Activated CD4-positive, CD25-positive, alpha-beta regulatory T cell treated with anti-CD3 and anti-CD28 coated beads, Interleukin-2, amount 50 U/mL, for 24 hours (primary cell): ENCODE measurements around the gene ADAMTSL4.

Source experiments
- ATAC-seq, 2 donors: fragments of 150-1000 bp; cut with Tn5 transposase; one replicate each; pipeline ENCODE4 v1.10.0; 2021; ENCODE audit warnings: mild to moderate bottlenecking in 1 of 2, moderate library complexity in 1 of 2

Gene ADAMTSL4

DNA sequence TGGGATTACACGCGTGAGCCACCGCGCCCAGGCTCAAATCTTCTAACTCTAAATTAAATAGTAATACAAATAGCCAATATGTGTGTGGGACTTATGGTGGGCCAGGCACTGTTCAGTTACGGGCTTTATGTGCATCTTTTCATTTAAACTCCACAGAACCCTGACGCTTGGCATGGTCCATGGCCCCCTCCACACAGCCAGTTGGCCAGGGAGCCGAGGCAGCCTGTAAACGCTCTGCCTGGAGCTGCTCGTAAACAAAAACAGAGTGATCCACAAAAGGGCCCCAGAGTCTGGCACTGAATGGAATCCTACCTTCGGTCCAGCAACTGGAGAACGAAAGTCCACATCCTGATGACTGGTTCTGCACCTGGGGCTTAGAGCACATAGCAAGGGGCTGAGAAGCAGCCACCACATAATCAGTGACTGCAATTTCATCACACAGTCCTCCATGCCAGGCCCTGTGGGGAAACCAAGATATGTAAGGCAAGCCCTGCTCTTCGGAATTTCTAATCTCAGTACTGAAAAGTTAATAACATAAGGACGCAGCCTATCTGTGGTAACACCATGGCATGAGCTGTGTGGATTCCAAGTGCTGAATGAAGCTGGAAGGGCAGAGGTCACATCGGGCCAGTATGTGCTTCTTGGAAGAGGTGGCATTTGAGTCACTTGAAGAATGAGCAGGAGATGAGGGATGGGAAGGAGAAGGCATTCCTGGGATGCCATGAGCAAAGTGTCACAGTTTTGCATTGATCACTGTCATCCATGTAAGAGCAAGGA is 13.5 kb upstream of the ADAMTSL4 start:
- no peak for ATAC-seq

DNA sequence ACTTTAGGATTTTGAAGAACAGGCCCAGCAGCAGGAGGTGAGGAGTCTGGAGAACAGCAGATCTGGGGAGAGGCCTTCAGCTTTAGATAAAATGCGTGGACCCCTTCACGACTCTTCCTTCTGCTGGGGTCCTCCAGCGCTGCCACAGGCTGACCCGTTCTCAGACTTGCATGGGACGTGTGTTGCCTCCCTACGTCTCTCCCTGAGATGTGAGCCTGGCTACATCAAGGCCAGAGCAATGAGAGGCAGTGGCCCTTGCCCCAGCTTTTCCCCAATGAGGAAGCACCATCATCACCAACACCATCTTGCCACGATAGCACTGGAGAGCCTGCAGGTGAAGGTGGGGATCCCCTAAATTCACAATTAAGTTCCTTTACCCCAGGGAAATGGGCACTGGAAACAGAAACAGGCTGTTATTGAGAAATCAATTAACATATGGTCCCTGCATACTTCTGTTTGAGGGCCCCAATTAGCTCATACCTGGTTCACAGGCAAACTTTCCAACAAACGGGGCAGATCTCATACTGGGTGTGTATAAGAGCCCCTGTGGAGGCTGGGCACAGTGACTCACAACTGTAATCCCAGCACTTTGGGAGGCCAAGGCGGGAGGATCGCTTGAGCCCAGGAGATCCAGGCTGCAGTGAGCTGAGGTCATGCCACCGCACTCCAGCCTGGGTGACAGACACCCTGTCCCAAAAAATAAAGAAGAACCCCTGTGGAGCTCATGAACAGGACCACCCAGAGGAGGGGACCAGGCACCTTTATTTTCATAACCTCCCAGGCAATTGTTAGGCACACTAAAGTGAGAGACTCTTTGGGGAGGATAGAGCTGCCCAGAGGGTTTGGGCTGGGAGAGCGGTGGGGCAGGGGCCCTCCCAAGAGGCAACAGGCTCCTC is 12.1 kb upstream of the ADAMTSL4 start:
- no peak for ATAC-seq

DNA sequence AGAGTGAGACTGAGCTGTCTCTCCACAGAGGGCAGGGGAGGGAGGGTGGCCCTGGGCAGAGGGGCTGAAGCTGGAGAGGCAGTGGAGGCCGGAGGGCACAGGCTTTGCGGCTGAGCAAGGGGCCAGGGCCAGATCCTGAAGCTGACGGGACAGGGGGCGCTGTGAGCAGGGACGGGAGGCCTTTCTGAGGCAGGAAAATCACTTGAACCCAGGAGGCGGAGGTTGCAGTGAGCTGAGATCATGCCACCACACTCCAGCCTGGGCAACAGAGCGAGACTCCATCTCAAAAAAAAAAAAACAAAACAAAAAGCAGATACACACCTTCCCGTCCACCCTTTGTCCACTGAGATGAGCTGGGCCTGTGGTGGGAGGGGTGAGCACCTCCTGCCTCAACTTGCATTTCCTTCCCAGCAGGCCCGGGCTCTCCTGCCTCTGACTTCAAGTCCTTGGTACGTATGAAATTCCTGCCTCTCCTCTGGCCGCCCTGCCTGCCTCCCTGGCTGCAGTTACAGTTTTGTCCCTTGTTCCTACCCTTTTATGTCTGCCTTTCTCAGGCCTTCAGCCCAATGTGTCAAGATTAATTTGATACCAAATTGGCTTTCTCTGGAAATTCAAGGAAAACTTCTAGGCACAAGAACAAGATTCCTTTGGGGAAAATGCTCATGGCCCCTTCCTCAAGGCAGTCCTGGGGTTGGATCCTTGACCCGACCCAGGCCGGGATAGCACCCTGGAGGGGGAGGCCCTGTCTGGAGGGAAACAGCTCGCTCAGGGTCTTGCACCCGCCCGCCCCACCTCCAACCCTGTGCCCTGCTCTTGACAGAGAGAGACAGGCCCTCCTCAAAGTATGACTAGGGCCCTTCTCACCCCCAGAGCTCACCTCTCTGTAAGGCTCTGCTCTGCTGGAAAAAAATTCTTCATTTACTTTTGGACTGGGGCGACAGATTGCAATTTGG is 11.2 kb upstream of the ADAMTSL4 start:
- no peak for ATAC-seq

DNA sequence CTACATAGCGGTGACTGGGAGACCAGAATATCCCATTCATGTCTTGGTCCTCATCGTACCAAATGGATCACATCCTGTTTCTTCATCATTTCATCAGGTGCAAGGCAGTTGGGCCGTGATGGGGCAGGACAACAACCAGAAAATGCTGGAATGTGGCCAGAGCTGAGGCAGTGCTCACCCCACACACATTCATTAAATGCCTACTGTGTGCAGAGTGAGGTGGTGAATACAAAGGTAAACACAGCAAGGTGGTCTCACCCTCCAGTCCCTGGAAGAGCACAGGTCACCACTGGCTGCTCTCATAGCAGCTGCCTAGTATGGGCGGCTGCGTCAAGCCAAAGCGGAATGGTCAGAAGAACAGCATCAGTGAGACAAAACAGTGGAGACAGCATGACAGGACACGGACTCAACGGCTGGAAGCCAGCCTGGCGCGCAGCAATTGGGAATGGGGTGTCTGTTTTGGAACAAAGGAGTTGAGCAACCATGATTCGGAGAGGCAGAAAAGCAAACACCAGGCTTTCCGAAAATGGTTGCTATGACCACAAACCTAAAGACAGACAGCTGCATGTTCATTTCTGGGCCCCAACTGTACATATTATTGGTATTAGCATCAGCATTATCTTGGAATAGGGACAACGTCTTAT is 5.6 kb upstream of the ADAMTSL4 start:
- ATAC-seq = no peak

DNA sequence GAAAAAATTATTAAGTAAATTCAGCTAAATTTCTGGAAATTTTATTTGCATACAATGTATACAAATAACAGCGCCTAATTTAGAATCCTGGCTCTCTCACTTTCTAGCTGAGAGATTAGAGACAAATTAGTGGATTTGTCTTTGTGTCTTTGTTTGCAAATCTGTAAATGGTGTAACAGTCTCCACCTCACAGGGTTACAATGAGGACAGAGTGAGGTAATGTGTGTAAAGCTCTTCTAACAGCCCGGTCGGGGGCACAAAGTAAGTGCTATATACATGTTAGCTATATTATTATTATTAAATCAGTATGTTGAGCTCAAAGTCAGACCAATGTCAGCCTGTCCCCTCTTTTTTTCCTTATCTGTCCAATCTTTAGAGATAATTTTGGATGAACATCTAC is 5.0 kb upstream of the ADAMTSL4 start:
- no peak for ATAC-seq

DNA sequence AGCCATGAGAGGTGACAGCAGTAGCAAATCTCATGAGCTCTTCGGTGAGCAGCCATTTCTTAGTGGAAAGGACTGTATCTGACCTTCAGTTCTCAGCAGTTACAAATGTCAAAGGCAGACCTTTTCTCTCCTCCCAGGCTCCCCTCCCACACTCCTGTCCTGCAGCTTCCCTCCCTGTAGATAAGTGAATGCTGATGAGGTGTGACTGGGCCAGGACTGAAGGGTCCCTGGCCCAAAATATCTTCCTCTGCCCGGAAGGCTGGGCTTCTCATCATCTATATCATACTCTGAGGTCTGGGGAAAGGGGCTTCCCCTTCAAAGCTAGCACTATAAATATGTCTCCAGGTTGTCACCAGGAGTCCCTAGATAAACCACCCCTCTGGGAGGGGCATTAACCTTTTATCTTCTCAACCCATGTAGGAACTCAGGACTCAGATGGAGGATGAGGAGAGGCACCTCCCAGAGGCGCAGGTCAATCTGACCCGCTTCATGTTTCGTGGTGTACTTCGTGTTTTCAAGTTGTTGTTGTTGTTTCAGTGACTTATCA is 3.6 kb upstream of the ADAMTSL4 start:
- no peak for ATAC-seq

DNA sequence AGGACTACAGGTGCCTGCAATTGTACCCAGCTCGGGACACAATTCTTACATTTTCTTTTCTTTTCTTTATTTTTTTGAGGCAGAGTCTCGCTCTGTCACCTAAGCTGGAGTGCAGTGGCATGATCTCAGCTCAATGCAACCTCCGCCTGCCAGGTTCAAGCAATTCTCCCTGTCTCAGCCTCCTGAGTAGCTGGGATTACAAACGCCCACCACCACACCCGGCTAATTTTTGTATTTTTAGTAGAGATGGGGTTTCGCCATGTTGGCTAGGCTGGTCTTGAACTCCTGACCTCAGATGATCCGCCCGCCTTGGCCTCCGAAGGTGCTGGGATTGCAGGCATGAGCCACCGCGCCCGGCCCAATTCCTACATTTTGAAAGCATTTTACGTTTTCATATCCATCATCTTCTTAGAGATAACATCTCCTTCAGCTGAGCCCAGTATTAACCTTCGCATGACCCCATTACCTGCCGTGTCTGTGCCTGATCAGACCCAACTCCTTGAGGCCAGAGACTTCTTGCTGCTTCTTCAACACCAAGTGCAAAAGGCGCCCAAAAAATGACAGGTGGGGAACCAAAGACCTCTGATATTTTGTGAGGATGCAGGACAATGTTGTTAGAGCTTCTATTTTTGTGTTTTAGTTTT is 2.8 kb upstream of the ADAMTSL4 start:
- ATAC-seq = no peak

DNA sequence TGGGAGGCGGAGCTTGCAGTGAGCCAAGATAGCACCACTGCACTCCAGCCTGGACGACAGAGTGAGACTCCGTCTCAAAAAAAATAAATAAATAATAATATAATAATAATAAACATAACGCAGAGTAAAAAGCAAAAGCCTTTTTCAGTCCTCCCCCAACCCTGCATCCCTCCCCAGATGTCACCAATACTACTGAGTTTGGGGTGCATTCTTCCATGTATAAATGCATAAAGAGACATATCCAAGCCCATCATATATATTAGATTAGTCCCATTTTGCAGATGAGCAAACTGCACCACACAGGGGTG is 930 bp upstream of the ADAMTSL4 start:
- ATAC-seq = no peak

DNA sequence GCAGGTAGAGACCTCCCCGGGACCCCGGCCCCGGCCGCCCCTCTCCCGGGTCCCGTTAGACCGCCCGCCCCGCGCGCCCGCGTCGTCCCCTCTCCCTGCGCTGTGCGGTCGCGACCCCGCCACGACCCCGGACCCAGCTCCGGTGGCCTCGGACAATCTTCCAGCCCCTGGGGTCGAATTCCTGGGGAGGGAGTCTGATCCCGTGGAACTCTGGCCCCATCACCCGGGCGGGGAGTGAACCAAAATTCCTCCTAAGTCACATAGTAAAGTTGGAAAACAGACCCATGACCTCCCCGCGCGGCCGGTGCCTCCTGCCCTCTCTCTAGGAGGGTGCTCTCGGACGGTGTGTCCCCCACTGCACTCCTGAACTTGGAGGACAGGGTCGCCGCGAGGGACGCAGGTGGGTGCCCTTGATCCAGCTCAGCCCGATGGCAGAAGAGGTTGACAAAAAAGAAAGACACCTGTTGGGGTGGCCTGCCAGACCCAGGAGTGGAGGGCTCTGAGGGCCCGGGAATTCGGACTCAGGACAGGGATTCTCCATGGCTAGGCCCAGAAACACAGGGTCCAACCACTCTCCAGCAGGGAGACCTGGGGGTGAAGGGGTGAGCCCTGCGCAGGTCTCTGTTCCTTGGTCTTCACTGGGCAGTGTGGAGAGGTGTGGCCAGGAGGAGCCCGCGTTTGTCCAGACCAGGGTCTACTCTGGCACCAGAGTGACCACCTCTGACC is 451 bp downstream of the ADAMTSL4 start:
- ATAC-seq = no peak

DNA sequence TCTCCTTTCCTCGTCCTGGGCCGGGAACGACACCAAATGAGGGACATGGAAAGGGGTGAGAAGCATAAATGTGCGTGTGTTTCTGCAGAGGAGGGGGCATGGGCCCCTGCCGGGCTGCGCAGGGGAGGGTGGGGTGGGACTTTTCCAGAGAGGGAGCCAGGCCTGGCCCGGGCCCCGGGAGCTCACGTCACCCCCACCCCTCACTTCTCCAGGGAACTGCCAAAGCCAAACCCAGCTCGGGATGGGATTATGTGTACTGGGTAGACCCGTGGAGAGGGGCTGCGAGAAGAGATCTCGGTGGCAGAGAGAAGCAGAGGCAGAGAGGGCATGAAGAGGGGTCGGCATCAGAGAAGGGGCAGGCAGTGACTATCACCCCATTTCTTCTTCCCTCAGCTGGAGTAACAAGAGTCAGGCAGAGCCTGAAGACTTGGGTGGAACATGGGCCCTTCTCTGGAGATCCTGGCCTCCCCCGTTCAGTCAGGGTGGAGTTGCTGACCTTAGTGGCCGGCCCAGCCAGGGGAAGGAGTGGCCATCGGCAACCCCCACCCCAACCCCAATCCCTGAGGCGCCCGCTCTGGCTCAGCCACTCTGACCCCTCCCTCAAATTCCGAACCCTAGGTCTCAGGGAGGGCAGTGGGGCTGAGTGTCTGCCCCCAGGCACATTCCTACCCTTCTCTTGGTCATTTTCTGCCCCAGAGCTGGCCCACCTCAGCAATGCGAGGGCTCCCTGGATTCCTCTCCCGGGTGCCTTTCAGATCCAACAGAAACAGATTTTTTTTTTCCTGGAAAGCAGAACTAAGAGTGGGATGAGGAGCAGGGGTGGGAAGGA is 1.2 kb downstream of the ADAMTSL4 start:
- ATAC-seq = no peak

DNA sequence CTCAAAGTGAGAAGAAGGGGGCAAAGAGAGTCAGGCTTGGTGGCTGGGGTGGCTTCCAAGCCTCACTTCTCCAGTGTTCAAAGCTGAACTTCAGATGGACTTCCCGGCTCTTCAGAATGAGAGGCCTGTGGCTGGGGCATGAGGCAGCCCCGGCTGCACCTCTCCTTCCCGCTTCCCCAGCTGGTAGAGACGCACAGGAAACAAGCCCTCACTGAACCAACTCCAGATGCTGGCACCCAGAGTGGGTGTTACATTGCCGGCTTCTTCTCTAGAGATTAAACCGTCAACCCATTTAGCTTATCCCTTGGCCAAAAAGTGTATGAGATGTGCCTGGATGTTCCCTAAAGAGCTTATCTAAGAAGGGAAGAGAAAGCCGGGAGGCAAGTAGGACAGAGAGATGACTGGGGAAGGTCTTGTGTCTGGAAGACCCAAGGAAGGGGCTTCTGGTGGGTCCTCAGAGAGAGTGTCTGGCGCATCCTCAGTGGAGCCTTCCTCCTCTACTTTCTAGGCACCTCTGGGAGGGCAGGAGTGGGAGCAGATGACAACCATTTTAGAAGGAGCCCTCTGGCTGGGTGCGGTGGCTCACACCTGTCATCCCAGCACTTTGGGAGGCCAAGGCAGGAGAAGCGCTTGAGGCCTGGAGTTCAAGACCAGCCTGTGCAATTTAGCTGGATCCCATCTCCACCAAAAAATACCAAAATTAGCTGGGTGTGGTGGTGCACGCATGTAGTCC is 2.0 kb downstream of the ADAMTSL4 start:
- ATAC-seq = no peak

DNA sequence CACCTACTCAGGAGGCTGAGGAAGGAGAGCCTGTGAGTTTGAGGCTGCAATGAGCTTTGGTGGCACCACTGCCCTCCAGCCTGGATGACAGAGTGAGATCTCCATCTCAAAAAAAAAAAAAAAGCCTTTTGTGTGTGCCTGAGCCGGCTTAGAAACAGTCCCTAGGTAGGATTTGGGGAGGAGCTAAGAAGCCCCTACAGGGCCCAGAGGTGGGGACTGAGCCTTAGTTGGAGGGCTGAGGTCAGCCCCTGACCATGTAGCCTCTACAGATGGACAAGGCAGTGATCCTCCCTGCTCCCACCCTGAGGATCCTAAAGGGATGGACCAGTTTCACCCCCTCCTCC is 2.5 kb downstream of the ADAMTSL4 start:
- ATAC-seq = no peak

DNA sequence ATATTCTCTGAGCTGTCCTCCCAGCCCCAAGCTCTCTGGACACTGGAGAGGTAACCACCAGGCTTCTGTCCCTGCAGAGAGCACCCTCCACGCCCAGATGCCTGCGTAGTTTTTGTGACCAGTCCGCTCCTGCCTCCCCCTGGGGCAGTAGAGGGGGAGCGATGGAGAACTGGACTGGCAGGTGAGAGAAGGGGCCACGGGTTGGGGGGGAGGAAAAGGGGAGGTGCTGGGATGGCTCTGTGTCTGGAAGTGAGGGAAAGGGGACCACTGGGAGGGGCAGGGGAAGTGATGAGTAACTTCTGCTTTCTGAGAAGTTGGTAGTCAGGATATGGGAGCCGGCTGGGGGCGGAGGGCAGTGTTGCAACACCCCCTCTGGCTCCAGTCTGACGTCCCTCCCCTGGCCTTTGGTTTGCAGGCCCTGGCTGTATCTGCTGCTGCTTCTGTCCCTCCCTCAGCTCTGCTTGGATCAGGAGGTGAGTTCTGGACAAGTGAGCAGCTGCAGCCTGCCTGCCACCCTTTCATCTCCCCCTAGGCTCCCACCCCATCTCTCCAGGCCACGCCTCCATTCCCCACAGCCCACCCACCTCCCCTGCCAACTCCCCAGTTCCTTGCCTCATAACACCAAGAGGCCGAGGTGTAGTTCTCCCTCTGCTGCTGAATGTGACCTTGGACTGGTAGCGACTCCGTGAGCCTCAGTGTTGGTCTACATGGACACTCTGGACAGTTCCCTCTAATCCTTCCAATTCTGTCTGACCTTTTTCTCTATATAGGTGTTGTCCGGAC is 3.1 kb downstream of the ADAMTSL4 start:
- ATAC-seq = no peak

DNA sequence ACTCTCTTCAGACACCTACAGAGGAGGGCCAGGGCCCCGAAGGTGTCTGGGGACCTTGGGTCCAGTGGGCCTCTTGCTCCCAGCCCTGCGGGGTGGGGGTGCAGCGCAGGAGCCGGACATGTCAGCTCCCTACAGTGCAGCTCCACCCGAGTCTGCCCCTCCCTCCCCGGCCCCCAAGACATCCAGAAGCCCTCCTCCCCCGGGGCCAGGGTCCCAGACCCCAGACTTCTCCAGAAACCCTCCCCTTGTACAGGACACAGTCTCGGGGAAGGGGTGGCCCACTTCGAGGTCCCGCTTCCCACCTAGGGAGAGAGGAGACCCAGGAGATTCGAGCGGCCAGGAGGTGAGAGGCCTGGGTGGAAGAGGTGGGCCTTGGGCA is 3.7 kb downstream of the ADAMTSL4 start:
- ATAC-seq = no peak

DNA sequence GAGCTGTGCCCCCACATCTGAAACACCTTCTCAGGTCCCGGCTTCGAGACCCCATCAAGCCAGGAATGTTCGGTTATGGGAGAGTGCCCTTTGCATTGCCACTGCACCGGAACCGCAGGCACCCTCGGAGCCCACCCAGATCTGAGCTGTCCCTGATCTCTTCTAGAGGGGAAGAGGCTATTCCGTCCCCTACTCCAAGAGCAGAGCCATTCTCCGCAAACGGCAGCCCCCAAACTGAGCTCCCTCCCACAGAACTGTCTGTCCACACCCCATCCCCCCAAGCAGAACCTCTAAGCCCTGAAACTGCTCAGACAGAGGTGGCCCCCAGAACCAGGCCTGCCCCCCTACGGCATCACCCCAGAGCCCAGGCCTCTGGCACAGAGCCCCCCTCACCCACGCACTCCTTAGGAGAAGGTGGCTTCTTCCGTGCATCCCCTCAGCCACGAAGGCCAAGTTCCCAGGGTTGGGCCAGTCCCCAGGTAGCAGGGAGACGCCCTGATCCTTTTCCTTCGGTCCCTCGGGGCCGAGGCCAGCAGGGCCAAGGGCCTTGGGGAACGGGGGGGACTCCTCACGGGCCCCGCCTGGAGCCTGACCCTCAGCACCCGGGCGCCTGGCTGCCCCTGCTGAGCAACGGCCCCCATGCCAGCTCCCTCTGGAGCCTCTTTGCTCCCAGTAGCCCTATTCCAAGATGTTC is 4.3 kb downstream of the ADAMTSL4 start:
- no peak for ATAC-seq

DNA sequence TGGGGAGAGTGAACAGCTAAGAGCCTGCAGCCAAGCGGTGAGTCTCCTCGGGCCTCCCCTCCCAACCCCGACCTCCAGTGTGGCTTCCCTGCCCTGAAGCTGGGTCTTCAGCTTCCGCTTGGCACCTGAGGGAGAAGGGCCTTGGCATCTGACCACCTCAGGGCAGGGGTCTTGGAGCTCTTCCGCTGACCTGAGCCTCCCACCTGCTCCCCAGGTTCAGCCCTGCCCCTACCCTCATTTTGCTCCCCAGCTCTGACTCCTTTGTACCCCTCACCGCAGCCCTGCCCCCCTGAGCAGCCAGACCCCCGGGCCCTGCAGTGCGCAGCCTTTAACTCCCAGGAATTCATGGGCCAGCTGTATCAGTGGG is 4.9 kb downstream of the ADAMTSL4 start:
- no peak for ATAC-seq

DNA sequence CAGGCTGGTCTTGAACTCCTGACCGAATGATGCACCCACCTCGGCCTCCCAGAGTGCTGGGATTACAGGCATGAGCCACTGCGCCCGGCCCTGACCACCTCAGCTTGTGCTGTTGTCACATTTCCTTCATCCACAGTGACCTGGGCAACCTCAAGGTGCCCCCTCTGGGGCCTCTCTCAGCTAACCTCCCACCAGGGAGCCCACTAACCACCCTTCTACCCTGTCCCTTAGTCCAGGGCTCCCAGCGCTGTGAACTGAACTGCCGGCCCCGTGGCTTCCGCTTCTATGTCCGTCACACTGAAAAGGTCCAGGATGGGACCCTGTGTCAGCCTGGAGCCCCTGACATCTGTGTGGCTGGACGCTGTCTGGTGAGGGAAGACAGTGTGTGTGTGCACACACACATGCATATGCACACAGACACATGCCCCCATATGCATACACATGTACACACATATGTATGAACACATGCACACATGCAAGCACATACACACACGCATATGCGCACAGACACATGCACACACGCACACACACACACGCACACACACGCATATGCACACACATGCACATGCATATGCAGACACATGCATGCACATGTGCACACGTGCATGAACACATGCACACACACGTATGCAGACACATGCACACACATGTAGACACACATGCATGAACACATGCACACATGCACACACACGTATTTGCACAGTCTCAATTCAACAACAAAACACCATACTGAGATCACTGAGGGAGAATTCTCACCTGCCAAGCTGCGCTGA is 6.2 kb downstream of the ADAMTSL4 start:
- ATAC-seq = no peak
